H1 (cell line): ENCODE measurements around the gene EXTL1. TPM values are rescaled to one million over a fixed set of nuclear protein-coding genes. Genes with fewer than 3 reads are reported as not detected.

Experiments
- CBX5 ChIP-seq: fragments of 300-800, 300-1000 bp; sonication (generic); IDR thresholded peaks from 2 replicates; pipeline ENCODE4 v1.7.1; 2016; ENCODE audit warnings: antibody characterized with exemption, low read length, low read depth
- EZH2 ChIP-seq: fragments of 200-600 bp; sonication (generic); IDR thresholded peaks from 2 replicates; pipeline ENCODE4 v1.7.1; 2012; ENCODE audit warnings: low read depth, mild to moderate bottlenecking, moderate library complexity, low read length, inconsistent platforms; ENCODE audit not compliant: severe bottlenecking
- PHF8 ChIP-seq: fragments of 200-600 bp; sonication (generic); conservative IDR thresholded peaks from 2 replicates; pipeline ENCODE4 v1.7.1; 2012; ENCODE audit warnings: low read depth, mild to moderate bottlenecking, inconsistent platforms, low read length, moderate library complexity
- RNF2 ChIP-seq: fragments of 200-900, 300-1000 bp; sonication (generic); IDR thresholded peaks from 2 replicates; pipeline ENCODE4 v1.7.1; 2016; ENCODE audit warnings: borderline replicate concordance, low read depth, mild to moderate bottlenecking, antibody characterized with exemption, low read length; ENCODE audit not compliant: poor library complexity, severe bottlenecking; ENCODE audit errors: missing control alignments
- SIN3A ChIP-seq, 2 experiments: IDR thresholded peaks in 1 of 2; conservative IDR thresholded peaks in 1 of 2; 2 replicates each; pipeline ENCODE4 v1.6.1; 2011 to 2012; ENCODE audit warnings: low read length in 2 of 2, improper control_type of control experiment in 1 of 2, low read depth in 1 of 2, mild to moderate bottlenecking in 1 of 2
- TAF7 ChIP-seq: optimal IDR thresholded peaks from 2 replicates; pipeline ENCODE3; 2011; ENCODE audit warnings: low read depth, mild to moderate bottlenecking, inconsistent platforms, low read length, moderate library complexity, borderline replicate concordance
- USF2 ChIP-seq: IDR thresholded peaks from 2 replicates; pipeline ENCODE4 v1.6.1; 2011; ENCODE audit warnings: low read length, improper control_type of control experiment
- polyA plus RNA-seq, 7 experiments: library from polyadenylated mRNA; depleted of rRNA in 3 of 7; stranded (reverse) in 5 of 7; unstranded in 2 of 7; fragments of >200 nt in 5 of 7; fragments of 200-250 nt in 2 of 7; gene quantifications; 1 replicate in 5 of 7; 2 replicates in 1 of 7; 4 replicates in 1 of 7; pipeline versions ENCODE4 v1.2.1 to v1.2.3, GENCODE V29; 2011 to 2013; ENCODE audit warnings: missing spikeins in 2 of 7, mixed read lengths in 2 of 7
- total RNA-seq: library from RNA; stranded (reverse); fragmentation: NEBNext Ultra II Directional; extraction: Animal tissue kit (Norgen Biotek cat#: 25700); gene quantifications from 2 replicates; pipeline ENCODE4 v1.2.1, GENCODE V29; 2021

Gene EXTL1
- total and polyA plus RNA-seq, 2 of the 8 experiments (the other 6 are each of a cell fraction or from before 2014, with no cell fraction given), result 0.89 to 1.2 TPM

GRCh38 chr1:26021647-26022403 lies at the start of gene EXTL1 (continued):
- TF ChIP-seq PHF8 (no peak), EZH2 (no peak), SIN3A (conservative IDR thresholded peaks at IDR 0.05 in 1 of 2, IDR thresholded peaks at IDR 0.05 in 1 of 2; ENCODE audit: low read depth in 1 of 2, low read length in 2 of 2) (no peak), USF2 (no peak), RNF2 (no peak), TAF7 (no peak), CBX5 (no peak)
